Right lung (tissue), 5 donors: ENCODE measurements around the gene BMAL1. TPM values are rescaled to one million over a fixed set of nuclear protein-coding genes. Genes with fewer than 3 reads are reported as not detected.

Experiments
- DNase-seq, 2 donors: peaks; one replicate each; pipeline ENCODE4 v3.0.0-alpha.2; 2013
- polyA plus RNA-seq, 5 donors: library from polyadenylated mRNA; unstranded; fragments of 120-200 nt; gene quantifications; one replicate each; pipeline versions ENCODE4 v1.2.1 to v1.2.3, GENCODE V29; 2013; ENCODE audit warnings: inconsistent platforms in 1 of 5, low replicate concordance in 1 of 5; ENCODE audit not compliant: insufficient read length in 5 of 5, insufficient read depth in 1 of 5

Gene BMAL1
- polyA plus RNA-seq, 5 donors: 9.1 to 14.4 (median 12.0) TPM

GRCh38 chr11:13290221-13290980 lies 12.8 kb downstream of the BMAL1 start:
- no peak for DNase-seq

DNA sequence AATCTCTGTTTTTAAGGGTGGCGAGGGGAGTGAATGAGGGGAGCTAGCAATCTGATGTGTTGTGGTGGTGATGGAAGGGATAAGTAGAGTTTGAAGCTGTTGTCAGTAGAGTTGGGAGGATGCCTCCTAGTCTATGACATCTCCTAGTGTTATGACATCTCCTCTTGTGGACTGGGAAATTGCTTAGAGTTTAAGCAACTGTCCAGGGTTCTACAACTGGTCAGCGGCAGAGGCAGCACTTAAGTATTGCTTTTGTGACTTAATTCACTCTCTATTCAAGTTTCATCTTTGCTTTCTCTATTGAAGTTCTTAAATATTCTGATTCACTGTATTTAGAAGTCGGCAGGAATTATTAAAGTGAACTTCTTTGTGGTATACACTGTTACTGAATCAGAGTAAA lies 13.8 kb downstream of the BMAL1 start:
- DNase-seq: no peak

- DNase-seq: no peak
These were observed 14.2 kb downstream of the BMAL1 start for GRCh38 chr11:13291800-13292199.

- no peak for DNase-seq
These were observed 15.4 kb downstream of the BMAL1 start for GRCh38 chr11:13292970-13293369.

DNA sequence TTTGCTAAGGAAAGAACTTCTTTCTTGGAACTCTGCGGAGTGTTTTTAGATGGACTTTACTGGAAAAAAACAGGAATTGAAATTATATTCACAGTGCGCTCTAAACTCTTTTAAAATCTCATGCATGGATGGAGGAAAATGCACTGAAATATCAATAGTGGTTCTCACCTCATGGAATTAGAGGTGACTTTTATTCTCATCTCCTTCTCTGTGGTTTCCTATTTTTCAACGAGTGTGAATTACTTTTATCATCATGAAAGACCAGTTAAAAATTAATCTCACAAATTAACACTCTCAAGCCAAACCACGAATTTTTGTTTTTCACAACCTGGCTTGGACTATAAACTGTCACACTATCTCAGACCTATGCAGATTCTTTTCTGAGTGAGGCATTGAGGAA lies 16.6 kb downstream of the BMAL1 start:
- no peak for DNase-seq

DNA sequence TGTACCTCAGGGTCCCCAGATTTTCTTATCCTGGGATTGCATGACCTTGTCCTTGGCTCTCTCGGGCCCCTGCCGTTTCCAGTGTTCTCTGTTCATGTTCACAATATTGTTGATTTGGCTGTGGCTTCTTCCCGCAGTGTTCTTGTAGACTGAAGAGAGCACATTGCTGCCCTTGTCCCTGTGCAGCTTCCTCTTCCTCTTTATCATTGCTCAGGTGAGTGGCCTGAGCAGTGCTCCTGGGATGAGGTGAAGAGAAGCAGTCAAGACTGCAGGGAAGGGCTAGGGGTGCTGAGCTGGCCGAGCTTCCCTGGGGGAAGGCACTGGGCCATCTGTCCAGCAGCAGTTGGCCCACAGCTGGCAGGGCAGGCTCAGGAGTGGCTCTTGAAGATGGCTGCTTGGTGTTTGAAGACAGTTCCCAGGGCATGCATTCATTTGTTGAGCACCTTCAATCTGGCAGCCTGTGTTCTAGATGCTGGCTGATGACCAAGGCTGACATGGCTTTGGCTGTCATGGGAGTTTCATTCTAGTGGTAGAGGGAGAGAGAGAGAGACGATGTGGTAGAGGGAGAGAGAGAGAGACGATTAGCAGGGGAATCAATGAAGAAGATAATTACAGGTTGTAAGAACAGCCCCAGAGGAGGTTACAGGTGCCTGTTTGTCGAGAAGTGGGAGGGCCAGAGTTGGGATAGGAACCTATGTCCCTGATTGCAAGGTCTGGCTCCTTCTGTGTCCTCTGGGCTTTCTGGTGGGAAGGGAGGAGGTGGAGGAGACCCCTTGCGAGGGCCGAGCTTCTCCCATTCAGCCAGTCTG lies 17.4 kb downstream of the BMAL1 start:
- no peak for DNase-seq

GRCh38 chr11:13297308-13297916 lies 19.8 kb downstream of the BMAL1 start:
- DNase-seq: no peak

DNA sequence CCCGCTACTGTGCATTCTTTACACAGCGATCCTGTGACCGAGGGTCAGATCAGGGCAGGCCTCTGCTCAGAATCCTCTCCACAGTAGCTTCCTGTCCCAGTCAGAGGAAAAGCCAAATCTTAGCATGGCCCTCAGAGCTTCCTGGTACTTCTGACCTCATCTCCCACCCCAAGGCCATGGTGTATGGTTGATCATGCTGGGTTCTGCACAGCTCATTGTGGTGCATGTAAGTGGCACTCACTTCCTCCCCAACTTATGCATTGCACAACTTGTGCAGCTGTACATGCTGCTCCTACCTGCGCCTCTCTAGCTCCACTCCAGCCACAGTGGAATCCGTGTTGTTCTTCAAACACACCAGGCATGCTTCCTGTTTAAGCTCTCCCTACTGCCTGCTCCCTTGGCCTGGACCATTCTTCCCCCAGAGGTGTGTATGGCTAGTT lies 20.3 kb downstream of the BMAL1 start:
- DNase-seq: no peak

DNA sequence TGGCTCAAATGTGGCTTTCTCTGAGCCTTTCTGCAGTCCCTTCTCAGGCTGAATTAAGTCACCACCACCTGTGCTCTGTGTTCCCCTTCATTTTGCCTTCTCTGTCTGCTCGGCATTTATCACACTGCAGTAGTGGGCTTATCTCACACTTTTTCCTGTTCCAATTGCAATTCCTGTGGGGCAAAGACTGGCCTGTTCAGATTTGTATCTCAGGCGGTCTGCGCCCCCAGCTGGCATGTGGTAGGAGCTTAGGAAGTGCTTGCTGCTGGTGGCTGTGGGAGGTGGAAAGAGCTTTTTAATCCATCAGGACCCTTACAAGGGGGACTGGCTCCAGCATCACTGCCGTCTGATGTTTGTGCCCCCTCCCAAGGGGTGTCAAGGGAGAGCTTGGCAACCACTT lies 21.2 kb downstream of the BMAL1 start:
- no peak for DNase-seq

DNA sequence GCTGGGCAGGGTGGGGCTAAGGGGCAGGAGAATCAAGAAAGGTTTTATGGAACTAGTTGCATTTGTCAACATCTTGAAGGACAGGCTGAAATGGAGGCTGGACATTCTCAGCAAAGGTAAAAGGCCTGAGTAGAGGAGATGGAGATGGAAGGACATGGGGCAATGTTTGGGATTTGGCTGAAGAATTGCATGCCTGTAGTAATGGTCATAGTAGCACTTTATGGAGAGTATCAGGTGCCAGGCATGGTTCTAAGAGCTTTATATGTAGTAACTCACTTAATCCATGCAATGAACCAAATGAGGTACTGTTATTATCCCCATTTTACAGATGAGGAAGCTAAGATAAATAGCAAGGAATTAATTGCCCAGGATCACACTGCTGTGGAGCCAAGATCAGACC lies 23.9 kb downstream of the BMAL1 start:
- DNase-seq: no peak

DNA sequence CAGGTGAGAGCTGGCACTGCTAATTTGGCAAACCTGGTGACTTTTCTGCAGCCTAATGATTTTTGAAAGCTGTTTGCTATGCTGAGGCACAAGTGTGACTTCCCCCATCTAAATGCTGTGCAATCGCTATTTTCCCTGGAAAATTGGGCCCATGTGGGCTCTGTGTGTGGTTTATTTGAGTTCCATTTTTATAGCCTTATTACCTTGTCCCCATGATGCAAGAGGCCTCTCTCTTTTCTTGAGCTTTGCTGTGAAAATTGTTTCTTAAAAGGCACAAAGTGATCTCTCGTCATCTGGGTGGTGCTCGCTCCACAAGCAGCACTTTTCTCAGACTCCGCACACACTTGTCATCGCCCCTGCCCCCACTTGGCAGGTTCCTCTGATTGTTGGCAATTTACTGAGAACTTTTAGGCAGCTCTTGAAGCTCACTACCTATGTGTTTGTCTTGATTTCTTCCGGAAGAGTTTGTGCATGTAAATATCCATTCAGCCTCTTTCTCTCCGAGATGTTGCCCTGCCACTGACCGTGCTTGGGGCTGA lies 24.9 kb downstream of the BMAL1 start:
- no peak for DNase-seq

- DNase-seq: no peak
These were observed 26.4 kb downstream of the BMAL1 start for GRCh38 chr11:13303668-13304649.

GRCh38 chr11:13304655-13305335 lies 27.2 kb downstream of the BMAL1 start:
- no peak for DNase-seq

- DNase-seq: no peak
These were observed 31.1 kb downstream of the BMAL1 start for GRCh38 chr11:13308704-13309103.

DNA sequence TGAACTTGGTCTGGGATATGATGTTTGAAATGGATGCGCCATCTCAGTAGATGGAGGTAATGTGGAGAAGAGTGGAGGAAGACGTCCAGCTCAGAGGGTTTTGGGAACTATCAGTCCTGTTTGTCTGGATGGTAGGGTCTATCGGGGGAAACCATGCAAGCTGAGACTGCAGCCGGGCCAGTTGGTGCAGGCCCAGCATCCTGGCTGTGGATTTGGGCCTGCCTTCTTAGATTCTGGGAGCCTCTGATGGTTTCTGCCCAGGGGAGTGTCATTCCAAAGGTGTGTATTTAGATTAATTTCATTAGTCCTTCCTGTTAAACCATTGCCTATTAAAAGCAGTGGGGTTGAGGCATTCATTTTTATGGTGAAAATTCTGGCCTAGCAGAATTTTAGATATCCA lies 31.6 kb downstream of the BMAL1 start:
- DNase-seq: no peak

- no peak for DNase-seq
These were observed 32.9 kb downstream of the BMAL1 start for GRCh38 chr11:13310443-13310842.

DNA sequence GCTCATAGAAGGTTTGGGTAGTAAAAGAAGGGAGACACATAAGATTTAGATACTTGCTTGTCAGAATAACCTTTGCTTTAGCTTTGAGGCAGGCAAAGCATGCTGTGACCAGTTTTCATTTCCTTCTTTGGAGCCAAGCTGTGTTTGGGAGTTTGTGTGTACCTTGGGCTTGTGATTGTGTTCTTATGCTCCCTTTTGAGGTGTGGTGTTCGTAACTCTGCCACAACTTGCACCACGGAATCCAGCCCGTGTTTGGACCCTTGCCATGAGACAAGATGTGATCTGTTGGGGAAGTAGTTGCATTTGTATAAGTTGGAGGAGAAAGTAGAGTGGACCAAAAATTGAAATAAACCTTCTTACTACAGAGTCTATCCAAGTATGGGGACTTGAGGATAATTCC lies 34.0 kb downstream of the BMAL1 start:
- no peak for DNase-seq

DNA sequence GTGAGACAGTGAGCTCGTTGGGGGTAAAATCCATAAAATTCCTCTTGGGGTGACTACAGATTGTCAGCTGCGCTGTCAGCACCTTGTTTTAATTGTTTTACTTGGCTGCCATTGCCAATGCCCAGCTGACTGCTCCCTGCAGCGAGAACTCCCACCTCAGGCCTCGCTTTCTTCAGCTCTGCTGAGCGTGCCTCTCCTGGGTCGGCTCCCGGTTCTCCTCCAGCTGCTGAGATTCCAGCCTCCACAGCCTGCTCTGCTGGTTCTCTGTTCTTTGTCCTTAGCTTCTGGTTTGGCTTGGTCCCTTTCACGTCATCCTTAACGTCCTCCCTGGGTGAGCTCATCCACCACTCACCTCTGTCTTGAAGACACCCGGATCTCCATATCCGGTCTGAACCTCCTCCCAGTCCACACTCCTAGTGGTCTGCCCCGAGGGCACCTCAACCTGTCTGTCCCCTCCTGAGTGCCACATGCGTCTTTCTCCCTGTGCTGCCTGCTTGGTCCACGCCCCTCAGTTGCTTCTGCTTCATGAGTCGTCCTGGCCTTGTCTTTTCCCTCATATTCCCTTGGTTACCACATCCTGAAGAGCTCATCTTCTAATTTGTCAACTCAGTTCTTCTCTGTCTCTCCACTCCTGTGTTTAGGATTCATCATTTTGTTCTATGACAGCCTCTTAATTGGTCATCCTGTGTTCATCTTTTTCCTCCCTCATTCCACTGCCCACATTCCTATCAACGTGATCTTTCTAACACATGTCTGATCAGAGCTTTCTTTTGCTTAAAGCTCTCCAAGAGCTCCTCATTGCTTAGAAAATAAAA lies 35.6 kb downstream of the BMAL1 start:
- no peak for DNase-seq

- DNase-seq: no peak
These were observed 37.2 kb downstream of the BMAL1 start for GRCh38 chr11:13314676-13315394.
